Fibroblast of lung (primary cell): Measurements from ENCODE around the gene TBC1D10B. TPM values are rescaled to one million over a fixed set of nuclear protein-coding genes. Genes with fewer than 3 reads are reported as not detected.

Experiments
- DNase-seq, 2 donors: peaks; one replicate each; pipeline versions ENCODE4 v3.0.0 to v3.0.0-alpha.2; 2010; ENCODE audit warnings: low read depth in 2 of 2
- H2AFZ ChIP-seq: 2 replicates; pipeline ENCODE4 v1.5.1; 2012; ENCODE audit warnings: low read length, control low read depth, inconsistent platforms
- H3K27ac ChIP-seq: 2 replicates; pipeline ENCODE4 v1.5.1; 2011; ENCODE audit warnings: low read length, control low read depth; ENCODE audit not compliant: insufficient read depth
- H3K27me3 ChIP-seq: 2 replicates; pipeline ENCODE4 v1.5.1; 2011; ENCODE audit warnings: mild to moderate bottlenecking, low read length; ENCODE audit not compliant: control insufficient read depth, insufficient read depth
- H3K36me3 ChIP-seq: 2 replicates; pipeline ENCODE4 v1.5.1; 2011; ENCODE audit warnings: low read length; ENCODE audit not compliant: control insufficient read depth, insufficient read depth
- H3K4me1 ChIP-seq: 2 replicates; pipeline ENCODE4 v1.5.1; 2011; ENCODE audit warnings: low read length; ENCODE audit not compliant: control insufficient read depth, insufficient read depth; ENCODE audit errors: extremely low read depth
- H3K4me2 ChIP-seq: 2 replicates; pipeline ENCODE4 v1.5.1; 2011; ENCODE audit warnings: low read length, control low read depth; ENCODE audit not compliant: insufficient read depth; ENCODE audit errors: extremely low read depth
- H3K4me3 ChIP-seq, 4 experiments: fragments of 200-600 bp in 1 of 4; sonication (generic) in 1 of 4; replicated peaks in 1 of 4; 2 replicates each; pipeline ENCODE4 v1.5.1; 2011 to 2016; ENCODE audit warnings: low read length in 4 of 4, low read depth in 3 of 4, mild to moderate bottlenecking in 3 of 4, control low read depth in 2 of 4, inconsistent platforms in 1 of 4, mixed read lengths in 1 of 4; ENCODE audit not compliant: insufficient read depth in 1 of 4; ENCODE audit errors: control extremely low read depth in 1 of 4
- H3K79me2 ChIP-seq: 2 replicates; pipeline ENCODE4 v1.5.1; 2012; ENCODE audit warnings: mild to moderate bottlenecking, low read length, inconsistent platforms; ENCODE audit not compliant: control insufficient read depth, insufficient read depth
- H3K9ac ChIP-seq: 2 replicates; pipeline ENCODE4 v1.5.1; 2011; ENCODE audit warnings: mild to moderate bottlenecking, low read length, control low read depth; ENCODE audit not compliant: insufficient read depth
- H3K9me3 ChIP-seq: 2 replicates; pipeline ENCODE4 v1.5.1; 2012; ENCODE audit warnings: low read depth, low read length; ENCODE audit not compliant: control insufficient read depth, insufficient read depth
- H4K20me1 ChIP-seq: 2 replicates; pipeline ENCODE4 v1.5.1; 2011; ENCODE audit warnings: low read length; ENCODE audit not compliant: control insufficient read depth, insufficient read depth; ENCODE audit errors: extremely low read depth
- CTCF ChIP-seq, 2 donors: IDR thresholded peaks in 1 of 2; conservative IDR thresholded peaks in 1 of 2; 1 replicate in 1 of 2; 2 replicates in 1 of 2; pipeline ENCODE4 v1.5.1; 2011 to 2012; ENCODE audit warnings: low read length in 2 of 2, control low read depth in 1 of 2, inconsistent platforms in 1 of 2, low read depth in 1 of 2, mild to moderate bottlenecking in 1 of 2
- EZH2 ChIP-seq: IDR thresholded peaks from 2 replicates; pipeline ENCODE4 v1.5.1; 2012; ENCODE audit warnings: low read length, control low read depth, mild to moderate bottlenecking; ENCODE audit errors: missing control alignments
- polyA plus RNA-seq, 2 donors: library from polyadenylated mRNA; depleted of rRNA in 1 of 2; stranded (reverse) in 1 of 2; unstranded in 1 of 2; fragments of >200 nt; gene quantifications; 2 replicates each; pipeline ENCODE4 v1.2.1, GENCODE V29; 2011 to 2012; ENCODE audit warnings: missing spikeins in 1 of 2
- total RNA-seq: library from RNA; depleted of rRNA; stranded (reverse); fragments of >200 nt; gene quantifications from 2 replicates; pipeline ENCODE4 v1.2.1, GENCODE V29; 2014

TBC1D10B gene
- total and polyA plus RNA-seq, 2 donors (not counting 1 experiment from before 2014, with no cell fraction given): 14.8 to 29.6 TPM

- H3K9ac ChIP-seq: no peak overlapping the region
- no peak for TF ChIP-seq EZH2
- no peak for TF ChIP-seq CTCF (conservative IDR thresholded peaks at IDR 0.05 in 1 of 2, IDR thresholded peaks at IDR 0.05 in 1 of 2; ENCODE audit: low read depth in 1 of 2, low read length in 2 of 2)
- no peaks in the 10 kb centered on the region for H3K9me3 ChIP-seq
- DNase-seq: no peak
- H3K4me3 ChIP-seq: no peak overlapping the region
- no peaks in the 10 kb centered on the region for H3K27me3 ChIP-seq
- no peak overlapping the region for H3K27ac ChIP-seq
- H3K79me2 ChIP-seq: peaks cover 18% of the 10 kb centered on the region
- H3K36me3 ChIP-seq: peaks cover 23% of the 10 kb centered on the region
- H3K4me2 ChIP-seq: no peak overlapping the region
- H4K20me1 ChIP-seq: no peaks in the 10 kb centered on the region
- H3K4me1 ChIP-seq: peaks cover 20% of the 10 kb centered on the region
- no peak overlapping the region for H2AFZ ChIP-seq
Observed at GRCh38 chr16:30349675-30350074, 20.6 kb downstream of the TBC1D10B start.

DNA sequence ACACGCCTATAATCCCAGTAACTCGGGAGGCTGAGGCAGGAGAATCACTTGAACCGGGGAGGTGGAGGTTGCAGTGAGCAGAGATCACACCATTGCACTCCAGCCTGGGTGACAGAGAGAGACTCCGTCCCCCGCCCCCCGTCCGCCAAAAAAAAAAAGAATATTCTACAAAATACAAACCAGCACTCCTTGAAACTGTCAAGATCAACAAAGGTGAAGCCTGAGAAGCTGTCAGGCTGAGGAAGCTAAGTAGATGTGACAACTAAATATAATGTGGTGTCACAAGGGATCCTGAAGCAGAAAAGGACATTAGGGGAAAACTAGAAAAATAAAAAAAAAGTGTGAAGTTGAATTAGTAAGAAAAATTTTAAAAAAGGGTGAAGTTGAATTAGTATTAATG, 21.4 kb downstream of the TBC1D10B start:
- H3K4me3 ChIP-seq: no peak overlapping the region
- no peak overlapping the region for H3K4me2 ChIP-seq
- no peak overlapping the region for H2AFZ ChIP-seq
- H4K20me1 ChIP-seq: no peaks in the 10 kb centered on the region
- peaks cover 10% of the 10 kb centered on the region for H3K79me2 ChIP-seq
- H3K27me3 ChIP-seq: no peaks in the 10 kb centered on the region
- H3K9ac ChIP-seq: no peak overlapping the region
- no peak for TF ChIP-seq CTCF (conservative IDR thresholded peaks at IDR 0.05 in 1 of 2, IDR thresholded peaks at IDR 0.05 in 1 of 2; ENCODE audit: low read depth in 1 of 2, low read length in 2 of 2)
- no peak for TF ChIP-seq EZH2
- no peaks in the 10 kb centered on the region for H3K9me3 ChIP-seq
- no peak for DNase-seq
- H3K36me3 ChIP-seq: peaks cover 23% of the 10 kb centered on the region
- peaks cover 17% of the 10 kb centered on the region for H3K4me1 ChIP-seq
- H3K27ac ChIP-seq: no peak overlapping the region

DNA sequence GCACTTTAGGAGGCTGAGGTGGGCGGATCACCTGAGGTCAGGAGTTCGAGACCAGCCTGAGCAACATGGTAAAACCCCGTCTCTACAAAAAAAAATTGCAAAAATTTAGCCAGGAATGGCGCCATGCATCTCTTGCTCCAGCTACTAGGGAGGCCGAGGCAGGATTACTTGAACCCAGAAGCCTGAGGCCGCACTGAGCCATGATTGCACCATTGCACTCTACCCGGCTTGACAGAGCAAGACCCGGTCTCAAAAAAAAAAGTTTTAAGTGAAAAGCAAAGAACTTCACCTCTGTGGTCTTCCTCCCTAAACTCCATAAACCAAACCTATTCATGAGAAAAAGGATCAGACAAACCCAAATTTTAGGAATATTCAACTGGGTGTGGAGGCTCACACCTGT, 22.2 kb downstream of the TBC1D10B start:
- Histone ChIP-seq H2AFZ (no peak overlapping the region), H3K4me2 (no peak overlapping the region), H3K9ac (no peak overlapping the region), H4K20me1 (no peaks in the 10 kb centered on the region), H3K4me1 (peaks cover 13% of the 10 kb centered on the region), H3K9me3 (no peaks in the 10 kb centered on the region), H3K36me3 (peaks cover 18% of the 10 kb centered on the region), H3K27ac (no peak overlapping the region), H3K79me2 (peaks cover 3% of the 10 kb centered on the region), H3K4me3 (no peak overlapping the region), H3K27me3 (no peaks in the 10 kb centered on the region)
- DNase-seq: no peak
- TF ChIP-seq CTCF (conservative IDR thresholded peaks at IDR 0.05 in 1 of 2, IDR thresholded peaks at IDR 0.05 in 1 of 2; ENCODE audit: low read depth in 1 of 2, low read length in 2 of 2): no peak
- TF ChIP-seq EZH2: no peak
